A172 (cell line): Measurements from ENCODE around the gene ATXN1. TPM values are rescaled to one million over a fixed set of nuclear protein-coding genes. Genes with fewer than 3 reads are reported as not detected.
"Not testable (repeated sequence)": the region's sequence is repeated elsewhere in the genome, so short reads cannot be mapped to it uniquely, and the experiment has no call there.

ENCODE experiments used
- DNase-seq: peaks from one replicate; pipeline ENCODE4 v3.0.0-alpha.2; 2015; ENCODE audit warnings: low spot score
- total RNA-seq: library from RNA; depleted of rRNA; stranded (reverse); fragments of >200 nt; shearing (Covaris generic); gene quantifications from 2 replicates; pipeline ENCODE4 v1.2.3, GENCODE V29; 2014

Gene ATXN1
- total RNA-seq, 1 experiment from 2014 or later, result 12.4 TPM

DNA sequence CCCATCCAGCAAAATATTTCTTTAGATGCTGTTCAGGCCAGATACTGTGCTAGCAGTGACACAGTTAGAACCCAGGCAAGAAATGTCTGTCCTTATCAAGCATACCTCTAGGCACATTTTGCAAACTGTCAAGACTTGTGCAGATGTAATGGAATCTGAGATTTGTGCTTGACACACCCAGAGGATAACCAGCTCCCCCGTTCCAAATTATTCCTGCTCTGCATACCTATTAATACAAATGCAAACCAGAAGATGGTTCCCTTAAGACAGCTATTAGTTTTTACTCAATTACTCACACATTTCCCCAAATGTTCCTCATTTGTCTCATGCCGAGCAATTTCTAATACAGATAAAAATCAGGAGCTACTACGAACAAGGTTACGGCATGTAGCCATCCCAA lies 40.4 kb downstream of the ATXN1 start:
- no peak for DNase-seq

- no peak for DNase-seq
Observed at GRCh38 chr6:16719488-16719887, 41.8 kb downstream of the ATXN1 start.

DNA sequence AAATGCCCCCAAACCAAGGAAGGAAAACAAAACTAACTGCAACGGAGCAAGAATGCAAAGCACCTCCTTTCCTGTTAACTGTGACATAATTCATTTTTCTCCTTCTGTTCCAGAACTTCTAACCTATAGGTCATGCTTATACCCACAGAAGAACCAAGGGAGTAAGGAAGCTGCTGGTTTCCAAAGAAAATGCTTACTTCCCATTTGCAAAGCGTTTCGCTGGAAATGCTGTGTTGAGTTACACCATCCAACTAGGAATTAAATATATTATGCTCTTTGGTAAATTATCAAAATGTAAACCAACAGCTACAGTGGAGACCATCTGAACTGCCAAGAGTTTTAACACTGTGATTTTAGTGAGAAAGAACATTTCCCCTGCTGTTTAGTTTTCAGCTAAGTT lies 42.9 kb downstream of the ATXN1 start:
- DNase-seq, result no peak

DNA sequence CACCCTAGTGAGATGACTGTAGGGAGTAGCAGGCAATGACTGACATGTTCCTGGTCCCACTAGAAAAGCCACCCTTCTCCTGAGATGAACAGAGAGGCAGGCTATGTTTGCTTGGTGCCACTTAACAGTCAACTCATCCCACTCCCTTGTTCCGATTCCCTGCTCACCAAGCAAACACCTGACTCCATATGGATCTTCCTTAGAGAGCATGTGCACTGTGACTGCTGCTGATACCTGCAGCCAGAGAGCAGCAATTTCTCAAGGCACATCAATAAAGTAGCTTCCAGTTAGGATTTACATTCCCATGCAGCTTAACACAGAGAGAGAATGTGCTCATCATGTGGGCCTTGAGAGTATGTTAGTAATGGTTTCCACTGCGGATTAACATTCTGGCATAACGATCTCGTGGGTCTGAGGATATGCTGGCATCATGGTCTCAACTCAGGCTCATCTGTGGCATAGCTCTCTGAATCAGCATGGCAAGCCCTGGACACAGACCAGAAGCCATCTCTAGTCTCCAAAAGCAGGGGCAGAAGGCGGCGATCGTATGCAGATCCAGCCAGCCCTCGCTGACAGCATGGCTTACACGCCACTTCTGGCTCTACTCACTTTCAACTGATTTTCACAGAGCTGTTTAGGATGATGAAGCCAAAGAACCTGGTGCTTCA lies 43.9 kb downstream of the ATXN1 start:
- no peak for DNase-seq

GRCh38 chr6:16716321-16716858 lies 44.9 kb downstream of the ATXN1 start:
- no peak for DNase-seq

GRCh38 chr6:16713597-16713996 lies 47.7 kb downstream of the ATXN1 start:
- DNase-seq, result peak; percentile 78

- DNase-seq, result peak; percentile 97
Observed at GRCh38 chr6:16712931-16713484, 48.3 kb downstream of the ATXN1 start.

DNA sequence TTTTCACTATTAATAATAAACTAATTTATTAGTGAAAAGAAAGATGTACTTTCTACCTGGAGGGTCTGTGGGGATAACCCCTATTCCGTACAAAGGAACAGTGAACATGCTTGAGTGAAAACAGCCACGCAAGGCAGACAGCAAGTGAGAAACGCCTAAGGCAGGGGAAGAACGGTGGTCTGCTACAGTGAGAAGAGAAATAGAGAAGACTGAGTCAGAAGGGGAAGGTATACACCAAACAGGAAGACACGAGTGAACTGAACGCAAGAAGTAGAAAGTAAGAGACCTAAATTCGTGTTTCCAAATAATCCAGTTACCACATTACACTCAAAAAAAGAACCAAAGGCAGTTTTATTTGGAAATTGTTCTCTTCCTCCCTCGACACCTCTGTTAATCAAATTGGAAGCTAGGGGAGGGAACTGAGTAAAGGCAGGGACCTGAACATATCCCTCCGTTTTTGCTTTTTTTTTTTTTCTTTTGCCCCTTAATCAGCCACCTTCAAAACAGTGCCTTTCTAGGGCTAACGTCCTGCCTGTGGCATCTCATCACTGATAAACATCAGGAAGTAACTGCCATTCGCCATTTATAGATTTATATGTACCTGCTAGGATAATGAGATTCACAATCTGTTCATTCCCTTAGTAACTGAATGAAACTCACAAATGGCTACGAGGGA lies 48.9 kb downstream of the ATXN1 start:
- DNase-seq, result peak; percentile 40

GRCh38 chr6:16711546-16712254 lies 49.6 kb downstream of the ATXN1 start:
- peak; percentile 89 for DNase-seq

GRCh38 chr6:16706911-16707783 lies 54.1 kb downstream of the ATXN1 start:
- no peak for DNase-seq

GRCh38 chr6:16706491-16706890 lies 54.8 kb downstream of the ATXN1 start:
- DNase-seq, result not testable (repeated sequence)

DNA sequence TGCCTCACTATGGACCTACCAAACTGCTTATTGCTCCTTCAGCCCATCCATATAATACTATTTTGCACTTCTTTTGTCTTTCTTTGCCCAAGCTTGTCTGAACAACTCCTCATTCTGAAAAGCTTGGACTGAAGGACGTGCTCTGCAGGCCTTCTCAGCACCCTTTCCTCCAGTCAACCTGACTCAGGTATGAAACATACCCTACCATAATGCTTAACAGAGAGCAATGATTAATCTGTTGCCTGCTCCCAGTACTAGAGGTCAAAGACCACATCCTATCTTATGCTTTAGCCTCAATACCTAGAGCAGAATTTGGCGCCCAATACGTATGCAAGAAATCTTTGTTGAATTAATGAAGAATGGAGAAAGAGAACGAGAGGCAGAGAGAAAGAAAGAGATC lies 55.2 kb downstream of the ATXN1 start:
- DNase-seq, result no peak

DNA sequence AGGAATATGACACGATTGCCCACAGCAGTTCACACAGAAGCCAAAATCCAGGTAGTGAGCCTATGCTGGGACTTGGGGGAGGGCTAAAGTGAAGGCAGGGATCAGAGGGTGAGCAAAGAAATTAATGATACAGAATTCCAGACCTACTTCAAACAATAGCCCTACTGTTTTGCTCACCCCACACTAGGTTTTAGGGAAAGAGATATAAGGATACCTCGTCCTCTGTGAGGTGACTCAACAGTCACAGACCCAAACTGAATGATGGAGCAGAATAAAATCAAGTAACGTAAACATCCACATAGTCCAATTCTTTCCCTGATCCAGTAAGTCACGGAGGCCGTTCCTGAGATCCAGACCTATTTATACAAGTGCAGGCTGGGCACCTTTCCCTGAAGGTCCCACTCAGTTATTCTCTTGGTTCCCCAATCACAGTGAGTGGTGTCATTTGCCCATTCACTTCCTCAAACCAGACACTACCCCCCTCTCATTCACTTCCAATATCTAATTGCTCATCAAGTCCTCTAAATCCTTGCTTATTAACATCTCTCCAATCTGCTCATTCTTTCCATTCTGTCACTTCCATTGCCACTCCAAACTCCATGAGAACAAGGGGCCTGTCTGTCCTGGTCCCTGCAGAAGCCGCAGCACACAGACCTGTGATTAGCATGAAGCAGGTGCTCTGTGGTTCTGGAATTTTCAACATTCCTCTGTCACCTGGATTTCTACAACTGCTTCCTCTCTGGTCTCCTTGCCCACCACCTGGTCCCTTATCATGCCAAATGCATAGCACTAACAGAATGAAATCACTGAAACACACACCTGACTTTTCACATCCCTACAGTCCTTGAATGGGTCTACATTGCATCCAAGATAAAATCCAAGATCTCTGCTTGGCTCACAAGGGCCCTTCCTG lies 55.9 kb downstream of the ATXN1 start:
- DNase-seq, result no peak

DNA sequence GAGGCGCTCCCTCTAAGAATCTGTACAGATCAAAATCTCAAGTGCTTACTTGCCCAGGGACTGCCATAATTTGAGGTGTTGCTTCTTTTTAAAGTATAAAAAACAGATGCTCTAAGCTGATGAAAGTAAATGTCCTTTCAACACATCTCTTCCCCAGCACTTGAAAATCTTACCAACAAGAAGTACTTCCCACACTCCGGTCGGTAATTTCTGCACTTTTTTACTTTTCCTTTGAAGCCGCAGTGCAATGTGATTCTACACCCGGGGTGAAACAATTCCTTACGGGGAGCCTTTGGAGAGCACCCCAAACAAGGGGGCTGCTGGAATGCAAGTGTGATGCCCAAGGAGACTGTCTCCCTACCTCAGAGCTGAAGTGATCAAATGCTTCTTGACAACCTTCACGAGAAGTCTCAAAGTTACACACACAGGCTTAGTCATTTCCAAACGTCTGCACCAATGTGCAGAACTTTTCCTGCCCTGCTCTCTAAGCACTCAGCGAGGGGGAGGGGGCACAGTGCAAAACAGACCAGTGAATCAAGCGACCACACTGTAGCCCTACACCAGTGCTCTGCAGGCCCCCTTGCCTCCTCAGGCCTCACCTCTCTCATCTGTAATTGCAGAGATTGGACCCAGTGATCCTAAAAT lies 56.7 kb downstream of the ATXN1 start:
- DNase-seq, result peak; percentile 49

DNA sequence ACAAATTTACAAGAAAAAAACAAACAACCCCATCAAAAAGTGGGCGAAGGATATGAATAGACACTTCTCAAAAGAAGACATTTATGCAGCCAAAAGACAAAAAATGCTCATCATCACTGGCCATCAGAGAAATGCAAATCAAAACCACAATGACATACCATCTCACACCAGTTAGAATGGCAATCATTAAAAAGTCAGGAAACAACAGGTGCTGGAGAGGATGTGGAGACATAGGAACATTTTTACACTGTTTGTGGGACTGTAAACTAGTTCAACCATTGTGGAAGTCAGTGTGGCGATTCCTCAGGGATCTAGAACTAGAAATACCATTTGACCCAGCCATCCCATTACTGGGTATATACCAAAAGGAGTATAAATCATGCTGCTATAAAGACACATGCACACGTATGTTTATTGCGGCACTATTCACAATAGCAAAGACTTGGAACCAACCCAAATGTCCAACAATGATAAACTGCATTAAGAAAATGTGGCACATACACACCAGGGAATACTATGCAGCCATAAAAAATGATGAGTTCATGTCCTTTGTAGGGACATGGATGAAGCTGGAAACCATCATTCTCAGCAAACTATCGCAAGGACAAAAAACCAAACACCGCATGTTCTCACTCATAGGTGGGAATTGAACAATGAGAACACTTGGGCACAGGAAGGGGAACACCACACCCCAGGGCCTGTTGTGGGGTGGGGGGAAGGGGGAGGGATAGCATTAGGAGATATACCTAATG lies 58.5 kb downstream of the ATXN1 start:
- not testable (repeated sequence) for DNase-seq

DNA sequence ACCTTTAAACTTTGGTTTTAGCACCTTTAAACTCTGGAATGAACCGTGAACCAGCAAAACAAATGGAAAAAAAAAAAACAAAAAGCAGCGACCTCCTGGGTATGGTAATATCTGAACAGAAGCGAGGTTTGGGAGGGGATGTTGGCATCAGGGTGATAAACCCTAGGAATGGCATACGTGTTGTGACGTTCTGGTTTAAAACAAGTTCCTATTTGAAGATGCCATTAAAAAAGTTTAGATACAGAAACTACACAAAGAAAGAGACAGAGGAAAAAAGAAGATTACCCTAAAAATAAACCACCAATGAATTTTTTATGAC lies 60.4 kb downstream of the ATXN1 start:
- no peak for DNase-seq

- no peak for DNase-seq
Observed at GRCh38 chr6:16700202-16700915, 60.9 kb downstream of the ATXN1 start.
